Stimulated activated CD4-positive, alpha-beta T cell treated with anti-CD3 and anti-CD28 coated beads, Interleukin-2, amount 100 ng/mL, for 48 hours (primary cell): ENCODE data around the gene CLIC4.

Experiments
- DNase-seq, 2 donors: peaks; one replicate each; pipeline ENCODE4 v3.0.0-alpha.2; 2020

The CLIC4 gene

GRCh38 chr1:24825174-24825573, 79.9 kb downstream of the CLIC4 start:
- no peak for DNase-seq

DNA sequence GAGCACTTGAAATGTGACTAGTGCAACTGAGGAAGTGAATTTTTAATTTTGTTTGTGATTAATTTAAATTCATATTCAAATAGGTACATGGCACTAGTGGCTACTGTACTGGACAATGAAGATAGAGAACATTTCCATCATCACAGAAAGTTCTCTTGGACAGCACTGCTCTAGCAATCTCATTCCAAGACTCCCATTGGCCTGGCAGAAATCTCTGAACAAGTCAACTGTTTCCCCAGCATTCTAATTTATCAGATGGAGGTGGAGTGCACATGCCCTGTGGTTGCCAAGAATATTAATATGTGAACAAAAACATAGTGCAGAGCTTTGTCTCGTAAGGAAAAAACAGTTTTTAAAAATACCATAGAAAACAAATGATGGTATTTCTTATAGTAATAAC, 81.3 kb downstream of the CLIC4 start:
- no peak for DNase-seq

GRCh38 chr1:24827379-24828135, 82.3 kb downstream of the CLIC4 start:
- no peak for DNase-seq

GRCh38 chr1:24828183-24828886, 83.1 kb downstream of the CLIC4 start:
- DNase-seq, result no peak

DNA sequence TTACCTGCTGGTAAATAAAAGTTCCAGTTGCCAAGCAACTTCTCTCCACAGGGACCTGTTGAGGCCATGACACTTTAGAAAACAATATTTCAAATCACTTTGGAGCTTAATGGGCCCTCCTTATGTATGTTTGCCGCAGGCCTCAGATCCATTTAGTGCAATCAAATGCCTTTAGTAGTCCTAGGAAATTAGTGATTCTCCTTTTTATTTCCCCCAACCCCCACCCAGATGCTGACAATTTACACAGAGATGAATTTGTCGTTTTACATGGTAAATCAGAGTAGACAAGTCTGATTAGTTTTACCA, 83.6 kb downstream of the CLIC4 start:
- DNase-seq, result no peak

- no peak for DNase-seq
These were observed 85.5 kb downstream of the CLIC4 start for GRCh38 chr1:24830680-24831272.

DNA sequence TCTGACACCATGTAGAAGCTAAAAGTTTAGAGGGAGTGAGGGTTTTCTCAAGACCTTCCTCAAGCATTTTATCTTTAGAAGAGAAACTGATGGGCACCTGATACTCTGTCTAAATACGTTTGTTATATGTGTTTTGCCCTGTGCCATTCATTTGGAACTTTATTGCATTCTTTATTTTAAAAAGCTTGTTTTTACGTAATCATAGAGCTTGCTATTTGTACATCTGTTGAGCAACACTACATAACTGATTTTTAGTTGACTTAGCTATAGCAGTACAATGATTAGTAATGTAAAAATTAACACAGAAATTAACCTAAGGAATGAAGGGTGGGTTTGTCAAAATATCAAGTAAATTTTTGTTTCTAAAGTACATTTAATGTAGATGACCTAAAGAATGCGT, 96.3 kb downstream of the CLIC4 start:
- no peak for DNase-seq

GRCh38 chr1:24846671-24847070, 101.4 kb downstream of the CLIC4 start:
- DNase-seq, result no peak

- peak; percentile 89 to 91 for DNase-seq
These were observed 103.0 kb downstream of the CLIC4 start for GRCh38 chr1:24847995-24848881.

DNA sequence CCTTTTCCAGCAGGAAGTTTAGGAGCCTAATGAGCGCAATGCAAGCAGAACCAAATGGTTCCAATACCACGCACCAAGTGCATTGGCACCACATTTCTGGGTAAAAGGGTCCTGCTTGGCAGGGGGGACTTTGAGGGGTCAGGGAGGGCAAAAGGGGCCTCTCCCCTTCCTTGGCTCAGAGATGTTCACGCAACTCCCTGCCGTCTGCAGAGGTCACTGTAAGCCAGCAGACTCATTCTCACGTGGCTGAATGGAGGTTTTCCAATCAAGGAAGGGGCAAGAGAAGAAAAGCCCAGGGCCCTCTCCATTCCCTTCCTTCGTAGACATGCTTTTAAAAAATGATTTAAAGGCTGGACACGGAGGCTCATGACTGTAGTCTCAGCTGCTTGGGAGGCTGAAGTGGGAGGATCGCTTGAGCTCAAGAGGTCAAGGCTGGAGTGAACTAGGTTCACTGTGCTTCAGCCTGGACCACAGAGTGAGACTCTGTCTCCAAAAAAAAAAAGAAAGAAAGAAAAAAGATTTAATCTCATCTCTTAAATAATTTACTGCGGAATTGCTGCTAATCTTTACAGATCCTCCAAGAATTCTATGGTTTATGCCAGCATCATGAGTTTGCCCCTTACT, 104.5 kb downstream of the CLIC4 start:
- DNase-seq, result no peak

GRCh38 chr1:24850328-24850920, 105.2 kb downstream of the CLIC4 start:
- no peak for DNase-seq

- DNase-seq, result no peak
These were observed 108.4 kb downstream of the CLIC4 start for GRCh38 chr1:24853649-24854048.

DNA sequence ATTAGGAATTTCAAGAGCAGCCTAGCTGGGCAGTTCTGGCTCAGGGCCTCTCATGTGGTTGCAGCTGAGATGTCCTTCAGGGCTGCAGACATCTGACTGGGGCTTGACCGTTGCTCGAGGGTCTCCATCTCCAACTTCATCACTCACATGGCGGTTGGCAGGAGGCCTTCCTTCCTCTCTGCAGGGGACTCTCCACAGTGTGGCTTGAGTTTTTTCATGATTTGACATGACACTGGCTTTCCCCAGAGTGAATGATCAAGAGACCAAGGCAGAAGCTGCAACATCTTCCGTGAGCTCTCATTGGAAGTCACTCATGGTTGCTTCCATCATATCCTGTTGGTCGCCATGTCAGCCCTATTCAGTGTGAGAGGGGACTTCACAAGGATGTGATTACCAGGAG, 110.2 kb downstream of the CLIC4 start:
- DNase-seq, result no peak

DNA sequence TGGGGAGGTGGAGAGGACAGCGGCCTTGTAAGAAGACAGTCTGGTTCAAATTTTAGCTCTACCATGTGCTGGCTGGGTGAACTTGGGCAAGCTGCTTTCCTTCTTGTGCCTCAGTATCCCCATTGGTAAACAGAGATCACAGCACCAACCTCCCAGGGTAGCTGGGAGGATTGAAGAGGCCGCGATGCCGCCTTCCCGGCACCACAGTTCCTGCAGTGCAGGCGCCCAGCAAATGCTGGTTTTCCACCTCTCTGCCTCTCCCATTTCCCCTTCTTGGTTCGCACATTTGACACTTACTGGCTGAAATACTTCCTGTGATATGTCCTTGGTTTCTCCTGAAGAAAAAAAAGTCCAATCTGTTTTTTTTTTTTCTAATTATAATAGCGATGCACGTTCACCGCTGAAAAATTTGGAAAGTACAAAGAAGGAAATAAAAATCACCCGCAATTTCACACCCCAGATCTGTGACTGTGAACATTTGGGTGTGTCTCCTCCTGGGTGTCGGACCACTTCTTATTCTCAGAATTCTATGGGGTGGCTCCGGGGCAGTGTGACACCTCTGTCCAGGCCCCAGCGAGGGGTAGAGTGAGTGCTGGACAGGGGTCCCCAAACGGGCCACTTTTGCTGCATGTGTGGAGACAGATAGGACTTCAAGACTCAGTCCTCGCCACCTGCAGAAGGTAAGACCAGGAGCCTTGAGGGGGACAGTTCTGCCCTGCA, 111.7 kb downstream of the CLIC4 start:
- DNase-seq, result no peak

GRCh38 chr1:24857507-24858133, 112.4 kb downstream of the CLIC4 start:
- no peak for DNase-seq

DNA sequence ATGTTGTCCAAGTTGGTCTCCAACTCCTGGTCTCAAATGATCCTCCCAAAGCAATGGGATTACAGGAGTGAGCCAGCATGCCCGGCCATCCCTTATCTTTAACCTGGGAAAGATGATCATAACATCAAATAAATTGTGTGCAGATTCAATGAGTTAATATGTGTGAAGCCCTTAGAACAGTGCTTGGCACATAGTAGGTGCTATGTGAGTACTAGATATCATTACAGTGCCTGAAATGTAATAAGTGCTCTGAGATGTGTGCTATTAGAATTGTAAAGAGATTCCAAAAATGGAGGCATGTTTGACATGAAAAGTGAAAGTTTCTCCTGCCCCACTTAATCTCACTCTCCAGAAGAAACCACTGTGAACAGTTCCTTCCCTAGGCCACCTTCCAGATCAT, 113.0 kb downstream of the CLIC4 start:
- DNase-seq, result no peak

DNA sequence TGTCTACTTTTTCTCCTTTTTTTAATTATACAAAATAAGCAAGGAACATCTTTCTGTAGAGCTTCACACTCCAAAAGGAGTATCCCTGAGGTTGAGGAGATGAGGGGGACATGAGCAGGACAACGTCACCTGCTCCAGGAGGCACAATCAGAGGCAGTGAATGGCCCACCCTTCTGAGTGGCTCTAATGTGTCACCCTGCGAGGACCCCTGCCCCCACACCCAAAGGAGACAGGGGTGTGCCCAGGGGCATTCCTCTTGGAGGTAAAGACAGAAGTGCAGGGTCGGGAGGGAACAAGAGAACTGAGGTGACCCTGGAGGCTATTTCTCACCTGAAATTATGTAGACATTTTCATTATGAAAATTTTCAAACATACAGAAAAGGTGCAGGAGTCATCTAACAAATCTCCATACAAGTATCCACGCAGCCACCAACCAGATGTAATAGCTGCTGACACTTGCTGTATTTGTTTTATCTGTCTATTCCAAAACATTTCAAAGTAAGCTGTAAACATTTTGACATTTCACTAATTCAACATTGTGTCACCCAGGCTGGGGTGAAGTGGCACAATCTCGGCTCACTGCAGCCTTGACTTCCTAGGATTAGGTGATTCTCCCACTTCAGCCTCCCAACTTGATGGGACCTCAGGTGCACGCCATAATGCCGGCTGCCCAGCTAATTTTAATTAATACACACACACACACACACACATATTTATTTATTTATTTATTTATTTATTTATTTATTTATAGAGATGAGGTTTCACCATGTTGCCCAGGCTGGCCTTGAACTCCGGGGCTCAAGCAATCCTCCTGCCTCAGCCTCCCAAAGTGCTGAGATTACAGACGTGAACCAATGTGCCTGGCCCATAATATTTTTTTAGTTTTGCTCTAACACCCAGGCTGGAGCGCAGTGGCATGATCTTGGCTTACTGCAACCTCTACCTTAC, 114.1 kb downstream of the CLIC4 start:
- DNase-seq, result no peak

- DNase-seq, result no peak
These were observed 115.6 kb downstream of the CLIC4 start for GRCh38 chr1:24860841-24861240.

GRCh38 chr1:24861821-24862727, 116.8 kb downstream of the CLIC4 start:
- no peak for DNase-seq
